Bronchial epithelial cell (primary cell): Measurements from ENCODE around the gene SLC1A1. TPM values are rescaled to one million over a fixed set of nuclear protein-coding genes. Genes with fewer than 3 reads are reported as not detected.

Experiments
- DNase-seq: peaks from one replicate; pipeline ENCODE4 v3.0.0-alpha.2; 2010; ENCODE audit warnings: low read depth
- FAIRE-seq: peaks from 2 replicates; lab custom pipeline; 2011; peaks lifted over from hg19 to GRCh38; lab: Jason Lieb, UNC
- H3K27me3 ChIP-seq: 2 replicates; pipeline ENCODE4 v1.5.1; 2011; ENCODE audit warnings: low read length; ENCODE audit not compliant: control insufficient read depth, insufficient read depth
- H3K36me3 ChIP-seq: 2 replicates; pipeline ENCODE4 v1.5.1; 2011; ENCODE audit warnings: low read length; ENCODE audit not compliant: control insufficient read depth, insufficient read depth
- H3K4me3 ChIP-seq: 2 replicates; pipeline ENCODE4 v1.5.1; 2011; ENCODE audit warnings: mild to moderate bottlenecking, low read depth, low read length, control low read depth
- total RNA-seq: library from RNA; depleted of rRNA; stranded (reverse); fragments of >200 nt; gene quantifications from 2 replicates; pipeline ENCODE4 v1.2.1, GENCODE V29; 2014
- TF ChIP-seq, protein P1 (sequence below): IDR thresholded peaks from 2 replicates; pipeline ENCODE4 v1.5.1; 2011; ENCODE audit warnings: mild to moderate bottlenecking, moderate library complexity, low read length, control low read depth, inconsistent platforms; ENCODE audit not compliant: insufficient read depth, severe bottlenecking

Gene SLC1A1
- total RNA-seq, 1 donor from 2014 or later, result 1.1 TPM

DNA sequence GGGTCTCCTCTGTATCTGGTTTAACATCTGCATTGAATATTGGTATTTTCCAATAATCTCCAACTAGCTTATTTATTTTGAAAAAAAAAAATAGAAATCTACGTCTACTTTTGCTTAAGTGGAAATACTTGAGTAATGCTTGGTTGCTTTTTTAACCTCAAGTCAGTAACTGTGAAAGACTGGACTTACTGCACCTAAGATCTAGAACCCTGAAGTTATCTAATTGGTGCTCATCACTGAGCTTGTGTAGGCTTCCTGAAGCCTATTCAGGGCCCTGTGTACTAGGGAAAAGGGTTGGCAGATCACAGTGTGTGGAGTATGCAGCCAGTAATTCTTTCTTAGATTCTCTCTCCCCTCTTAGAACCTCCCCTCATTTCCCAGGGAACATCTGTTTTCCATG lies 16.2 kb downstream of the SLC1A1 start:
- H3K27me3 ChIP-seq, result no peaks in the 10 kb centered on the region
- no peak for DNase-seq
- TF ChIP-seq, protein P1, sequence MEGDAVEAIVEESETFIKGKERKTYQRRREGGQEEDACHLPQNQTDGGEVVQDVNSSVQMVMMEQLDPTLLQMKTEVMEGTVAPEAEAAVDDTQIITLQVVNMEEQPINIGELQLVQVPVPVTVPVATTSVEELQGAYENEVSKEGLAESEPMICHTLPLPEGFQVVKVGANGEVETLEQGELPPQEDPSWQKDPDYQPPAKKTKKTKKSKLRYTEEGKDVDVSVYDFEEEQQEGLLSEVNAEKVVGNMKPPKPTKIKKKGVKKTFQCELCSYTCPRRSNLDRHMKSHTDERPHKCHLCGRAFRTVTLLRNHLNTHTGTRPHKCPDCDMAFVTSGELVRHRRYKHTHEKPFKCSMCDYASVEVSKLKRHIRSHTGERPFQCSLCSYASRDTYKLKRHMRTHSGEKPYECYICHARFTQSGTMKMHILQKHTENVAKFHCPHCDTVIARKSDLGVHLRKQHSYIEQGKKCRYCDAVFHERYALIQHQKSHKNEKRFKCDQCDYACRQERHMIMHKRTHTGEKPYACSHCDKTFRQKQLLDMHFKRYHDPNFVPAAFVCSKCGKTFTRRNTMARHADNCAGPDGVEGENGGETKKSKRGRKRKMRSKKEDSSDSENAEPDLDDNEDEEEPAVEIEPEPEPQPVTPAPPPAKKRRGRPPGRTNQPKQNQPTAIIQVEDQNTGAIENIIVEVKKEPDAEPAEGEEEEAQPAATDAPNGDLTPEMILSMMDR, result no peak
- no peaks in the 10 kb centered on the region for H3K36me3 ChIP-seq
- H3K4me3 ChIP-seq, result no peak overlapping the region
- FAIRE-seq, result no peak

- Histone ChIP-seq H3K36me3 (no peaks in the 10 kb centered on the region), H3K4me3 (no peak overlapping the region), H3K27me3 (no peaks in the 10 kb centered on the region)
- FAIRE-seq (peak; percentile 32), DNase-seq (no peak)
- TF ChIP-seq, protein P1, result no peak
Measured at GRCh38 chr9:4507306-4508130, 17.2 kb downstream of the SLC1A1 start.

DNA sequence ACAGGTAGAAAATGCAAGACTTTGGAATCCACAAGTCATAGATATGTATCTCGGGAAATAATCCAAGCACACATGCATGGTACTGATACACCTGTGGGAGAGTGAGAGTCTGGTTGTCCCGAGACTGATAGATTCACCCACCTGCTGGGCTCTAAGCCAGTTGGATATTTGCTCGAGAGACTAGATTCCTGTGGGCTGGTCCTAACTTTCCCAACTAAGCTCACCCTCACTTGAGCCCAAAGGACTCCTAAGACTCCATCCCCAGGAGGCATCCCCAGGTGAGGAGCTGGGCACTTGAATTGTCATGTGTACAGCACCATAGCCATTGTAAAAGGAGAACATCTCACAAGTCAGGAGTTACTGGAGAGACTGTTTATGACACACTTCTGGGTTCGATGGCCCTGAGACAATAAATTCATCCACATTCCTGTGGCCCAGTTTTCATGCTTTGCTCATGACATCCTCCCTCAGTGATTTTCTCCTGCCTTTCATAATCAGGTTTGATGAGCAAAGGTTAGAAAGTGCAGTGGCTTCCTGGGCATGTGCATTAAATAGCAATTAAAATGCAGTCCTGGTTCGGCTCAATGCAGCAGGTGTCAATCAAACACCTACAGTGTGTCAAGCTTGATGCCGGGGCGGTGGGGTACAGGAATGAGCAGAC lies 18.1 kb downstream of the SLC1A1 start:
- H3K27me3 ChIP-seq, result no peaks in the 10 kb centered on the region
- peak; percentile 50 for FAIRE-seq
- no peaks in the 10 kb centered on the region for H3K36me3 ChIP-seq
- TF ChIP-seq, protein P1, result no peak
- no peak overlapping the region for H3K4me3 ChIP-seq
- DNase-seq, result peak; percentile 50

DNA sequence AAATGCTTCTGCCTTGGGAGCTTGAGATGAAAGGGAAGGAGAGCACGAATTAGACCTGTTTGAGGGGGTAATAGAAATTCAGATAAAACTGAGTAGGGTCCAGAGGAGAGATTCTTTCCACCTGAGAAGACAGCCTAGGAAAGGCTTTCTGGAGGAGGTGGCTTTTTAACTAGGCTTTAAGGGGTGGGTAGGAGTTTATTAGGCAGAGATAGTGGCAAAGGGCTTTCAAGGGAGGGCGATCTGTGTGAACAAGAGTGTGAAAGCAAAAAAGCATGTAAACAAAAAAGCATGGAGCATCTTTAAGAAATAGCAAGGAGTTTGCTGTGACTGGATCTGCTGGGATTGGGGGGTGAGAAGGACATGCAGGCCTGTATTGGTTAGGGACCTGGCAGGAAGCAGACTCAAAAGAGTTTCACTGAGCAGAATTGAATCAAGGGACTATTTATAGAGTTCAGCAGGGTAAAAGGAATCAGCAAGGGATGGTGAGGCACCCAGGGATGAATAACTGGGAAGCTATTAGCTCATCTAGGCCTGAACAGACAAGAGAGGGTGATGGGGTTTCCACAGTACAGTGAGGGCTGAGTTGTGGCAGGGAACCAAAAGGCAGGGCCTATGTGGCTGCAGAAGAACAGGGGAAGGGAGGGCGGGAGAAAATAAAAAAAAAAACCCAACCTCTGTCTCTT lies 18.8 kb downstream of the SLC1A1 start:
- DNase-seq, result peak; percentile 76
- H3K27me3 ChIP-seq, result no peaks in the 10 kb centered on the region
- no peak for FAIRE-seq
- H3K36me3 ChIP-seq, result no peaks in the 10 kb centered on the region
- H3K4me3 ChIP-seq, result no peak overlapping the region
- TF ChIP-seq, protein P1, result no peak

DNA sequence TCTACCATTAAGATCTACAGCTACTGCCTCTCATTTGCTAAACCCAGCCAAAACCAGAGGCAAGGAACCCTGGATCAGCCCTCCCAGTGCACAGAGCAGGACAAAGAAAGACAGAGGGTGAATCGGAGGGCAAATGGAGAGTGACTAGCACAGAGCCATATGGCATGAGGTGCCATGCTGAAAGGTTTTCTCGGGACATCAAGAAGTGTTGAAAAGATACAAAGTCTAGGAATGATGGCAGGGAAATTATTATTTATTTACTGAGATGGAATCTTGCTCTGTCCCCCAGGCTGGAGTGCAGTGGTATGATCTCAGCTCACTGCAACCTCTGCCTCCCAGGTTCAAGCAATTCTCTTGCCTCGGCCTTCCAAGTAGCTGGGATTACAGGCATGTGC lies 19.3 kb downstream of the SLC1A1 start:
- FAIRE-seq, result no peak
- Histone ChIP-seq H3K4me3 (no peak overlapping the region), H3K36me3 (no peaks in the 10 kb centered on the region), H3K27me3 (no peaks in the 10 kb centered on the region)
- no peak for DNase-seq
- TF ChIP-seq, protein P1, result no peak
